ENCODE data around the gene HNRNPF.
"Not testable (repeated sequence)": the region's sequence is repeated elsewhere in the genome, so short reads cannot be mapped to it uniquely, and the experiment has no call there.

Gene HNRNPF, protein sequence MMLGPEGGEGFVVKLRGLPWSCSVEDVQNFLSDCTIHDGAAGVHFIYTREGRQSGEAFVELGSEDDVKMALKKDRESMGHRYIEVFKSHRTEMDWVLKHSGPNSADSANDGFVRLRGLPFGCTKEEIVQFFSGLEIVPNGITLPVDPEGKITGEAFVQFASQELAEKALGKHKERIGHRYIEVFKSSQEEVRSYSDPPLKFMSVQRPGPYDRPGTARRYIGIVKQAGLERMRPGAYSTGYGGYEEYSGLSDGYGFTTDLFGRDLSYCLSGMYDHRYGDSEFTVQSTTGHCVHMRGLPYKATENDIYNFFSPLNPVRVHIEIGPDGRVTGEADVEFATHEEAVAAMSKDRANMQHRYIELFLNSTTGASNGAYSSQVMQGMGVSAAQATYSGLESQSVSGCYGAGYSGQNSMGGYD

DNA sequence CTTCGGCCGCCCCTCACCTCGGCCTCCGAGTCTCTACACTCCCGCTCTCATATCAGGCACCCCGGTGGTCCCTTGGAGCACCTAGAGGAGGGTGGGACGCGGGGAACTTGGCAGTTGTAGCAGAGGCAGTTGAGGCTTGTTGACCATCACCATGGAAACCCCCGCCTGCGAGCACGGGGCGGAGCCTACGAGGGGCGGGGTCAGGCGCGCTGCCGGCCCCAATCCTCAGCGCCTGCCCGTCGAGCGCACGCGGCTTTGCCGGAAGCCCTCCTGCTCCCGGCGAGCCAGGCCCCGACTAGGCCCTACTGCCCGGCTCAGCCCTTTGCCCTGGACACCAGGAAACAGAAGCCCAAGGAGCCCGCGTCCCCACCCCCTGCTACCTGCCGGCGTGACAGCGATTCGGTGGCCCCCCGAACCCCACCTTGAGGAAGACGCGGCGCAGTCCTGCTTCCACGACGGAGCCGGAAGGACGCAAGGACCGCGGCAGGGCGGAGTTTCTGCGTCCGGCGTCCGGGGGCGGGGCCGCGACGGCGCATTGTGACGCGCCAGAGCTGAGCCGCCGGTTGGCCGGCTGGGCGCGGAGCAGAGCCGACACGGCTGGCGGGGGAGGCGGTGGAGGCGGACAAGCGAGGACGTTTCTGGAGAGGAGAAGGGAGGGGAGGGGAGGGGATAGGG lies at the start of gene HNRNPF:
TSS of gene HNRNPF (minus strand) at position 477 of the 675 bp plus-strand sequence. CDS start 21,302 bp downstream, outside the sequence.
- H3K27me3 ChIP-seq (ENCODE audit: control insufficient read depth in 5 of 5, insufficient read depth in 4 of 5, low read length in 5 of 5) = no peaks in the 10 kb centered on the region
- peaks cover 3 to 53% (median 33%) of the 10 kb centered on the region in 5 donors for H3K4me1 ChIP-seq (ENCODE audit: control insufficient read depth in 5 of 5, insufficient read depth in 5 of 5, low read length in 5 of 5)
- H3K9ac ChIP-seq (ENCODE audit: low read length in 5 of 5) = peak within 1 kb of the TSS in 4 of 5 donors; percentile 92 to 99 (median 96)
- peaks cover 0 to under 1% (median 0%) of the 10 kb centered on the region in 5 donors for H3K36me3 ChIP-seq (ENCODE audit: control insufficient read depth in 5 of 5, insufficient read depth in 5 of 5, low read length in 5 of 5)
- no peaks in the 10 kb centered on the region for H3K9me3 ChIP-seq (ENCODE audit: control insufficient read depth in 5 of 5, low read length in 5 of 5)
- H3K27ac ChIP-seq (ENCODE audit: low read depth, low read length) = peak within 1 kb of the TSS; percentile 99
- H3K4me3 ChIP-seq (ENCODE audit: low read depth in 1 of 5, low read length in 5 of 5) = peak within 1 kb of the TSS; percentile 78 to 90 (median 82)

DNA sequence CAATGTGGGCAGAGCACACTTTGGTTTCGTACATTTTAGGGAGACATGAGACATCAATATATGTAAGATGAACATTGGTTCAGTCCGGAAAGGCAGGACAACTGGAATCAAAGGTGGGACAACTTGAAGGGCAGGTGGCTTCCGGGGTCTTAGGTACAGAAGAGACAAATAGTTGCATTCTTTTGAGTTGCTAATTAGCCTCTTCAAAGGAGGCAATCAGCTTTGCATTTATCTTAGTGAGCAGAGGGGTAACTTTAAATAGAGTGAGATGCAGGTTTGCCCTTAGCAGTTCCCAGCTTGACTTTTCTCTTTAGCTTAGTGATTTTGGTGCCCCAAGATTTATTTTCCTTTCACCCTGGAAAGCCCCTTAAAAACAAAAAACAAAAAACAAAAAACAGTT lies 49.2 kb upstream of the HNRNPF start:
- Histone ChIP-seq H3K4me3 (ENCODE audit: low read depth in 1 of 5, low read length in 5 of 5) (no peak overlapping the region), H3K36me3 (ENCODE audit: control insufficient read depth in 5 of 5, insufficient read depth in 5 of 5, low read length in 5 of 5) (no peaks in the 10 kb centered on the region), H3K27ac (ENCODE audit: low read depth, low read length) (no peak overlapping the region), H3K9ac (ENCODE audit: low read length in 5 of 5) (no peak overlapping the region), H3K4me1 (ENCODE audit: control insufficient read depth in 5 of 5, insufficient read depth in 5 of 5, low read length in 5 of 5) (peaks cover 0 to 25% (median 17%) of the 10 kb centered on the region in 5 donors), H3K9me3 (ENCODE audit: control insufficient read depth in 5 of 5, low read length in 5 of 5) (no peaks in the 10 kb centered on the region), H3K27me3 (ENCODE audit: control insufficient read depth in 5 of 5, insufficient read depth in 4 of 5, low read length in 5 of 5) (no peaks in the 10 kb centered on the region)

DNA sequence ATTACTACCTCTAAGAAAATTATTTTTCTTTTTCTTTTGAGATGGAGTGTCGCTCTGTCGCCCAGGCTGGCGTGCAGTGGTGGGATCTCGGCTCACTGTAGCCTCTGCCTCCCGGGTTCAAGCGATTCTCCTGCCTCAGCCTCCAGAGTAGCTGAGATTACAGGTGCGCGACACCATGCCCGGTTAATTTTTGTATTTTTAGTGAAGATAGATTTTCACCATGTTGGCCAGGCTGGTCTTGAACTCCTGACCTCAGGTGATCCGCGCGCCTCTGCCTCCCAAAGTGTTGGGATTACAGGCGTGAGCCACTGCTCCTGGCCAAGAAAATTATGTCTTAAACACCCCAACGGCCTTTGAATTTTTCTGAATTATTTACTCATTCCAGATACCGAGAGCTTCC lies 47.6 kb upstream of the HNRNPF start:
- H3K36me3 ChIP-seq (ENCODE audit: control insufficient read depth in 5 of 5, insufficient read depth in 5 of 5, low read length in 5 of 5); H3K27me3 ChIP-seq (ENCODE audit: control insufficient read depth in 5 of 5, insufficient read depth in 4 of 5, low read length in 5 of 5); H3K9me3 ChIP-seq (ENCODE audit: control insufficient read depth in 5 of 5, low read length in 5 of 5); H3K4me3 ChIP-seq (ENCODE audit: low read depth in 1 of 5, low read length in 5 of 5): not testable (repeated sequence)
- Histone ChIP-seq H3K27ac (ENCODE audit: low read depth, low read length) (peak overlapping the region; percentile 83), H3K9ac (ENCODE audit: low read length in 5 of 5) (peak overlapping the region in 3 of 5 donors; percentile 44 to 85 (median 81)), H3K4me1 (ENCODE audit: control insufficient read depth in 5 of 5, insufficient read depth in 5 of 5, low read length in 5 of 5) (peaks cover 0 to 28% (median 21%) of the 10 kb centered on the region in 5 donors)

DNA sequence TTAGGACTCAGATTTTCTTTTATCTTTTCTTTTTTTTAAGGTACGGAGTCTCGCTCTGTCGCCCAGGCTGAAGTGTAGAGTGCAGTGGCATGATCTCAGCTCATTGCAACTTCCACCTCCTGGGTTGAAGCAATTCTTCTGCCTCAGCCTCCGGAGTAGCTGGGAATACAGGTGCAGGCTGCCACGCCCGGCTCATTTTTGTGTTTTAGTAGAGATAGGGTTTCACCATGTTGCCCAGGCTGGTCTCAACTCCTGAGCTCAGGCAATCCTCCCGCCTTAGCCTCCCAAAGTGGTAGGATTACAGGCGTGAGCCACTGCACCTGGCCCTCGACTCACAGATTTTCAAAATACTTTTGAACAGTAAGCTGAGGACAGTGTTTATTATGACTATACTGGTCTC lies 45.0 kb upstream of the HNRNPF start:
- H3K27me3 ChIP-seq (ENCODE audit: control insufficient read depth in 5 of 5, insufficient read depth in 4 of 5, low read length in 5 of 5); H3K4me3 ChIP-seq (ENCODE audit: low read depth in 1 of 5, low read length in 5 of 5); H3K27ac ChIP-seq (ENCODE audit: low read depth, low read length); H3K9me3 ChIP-seq (ENCODE audit: control insufficient read depth in 5 of 5, low read length in 5 of 5); H3K36me3 ChIP-seq (ENCODE audit: control insufficient read depth in 5 of 5, insufficient read depth in 5 of 5, low read length in 5 of 5); H3K9ac ChIP-seq (ENCODE audit: low read length in 5 of 5): not testable (repeated sequence)
- peaks cover 0 to 28% (median 21%) of the 10 kb centered on the region in 5 donors for H3K4me1 ChIP-seq (ENCODE audit: control insufficient read depth in 5 of 5, insufficient read depth in 5 of 5, low read length in 5 of 5)

DNA sequence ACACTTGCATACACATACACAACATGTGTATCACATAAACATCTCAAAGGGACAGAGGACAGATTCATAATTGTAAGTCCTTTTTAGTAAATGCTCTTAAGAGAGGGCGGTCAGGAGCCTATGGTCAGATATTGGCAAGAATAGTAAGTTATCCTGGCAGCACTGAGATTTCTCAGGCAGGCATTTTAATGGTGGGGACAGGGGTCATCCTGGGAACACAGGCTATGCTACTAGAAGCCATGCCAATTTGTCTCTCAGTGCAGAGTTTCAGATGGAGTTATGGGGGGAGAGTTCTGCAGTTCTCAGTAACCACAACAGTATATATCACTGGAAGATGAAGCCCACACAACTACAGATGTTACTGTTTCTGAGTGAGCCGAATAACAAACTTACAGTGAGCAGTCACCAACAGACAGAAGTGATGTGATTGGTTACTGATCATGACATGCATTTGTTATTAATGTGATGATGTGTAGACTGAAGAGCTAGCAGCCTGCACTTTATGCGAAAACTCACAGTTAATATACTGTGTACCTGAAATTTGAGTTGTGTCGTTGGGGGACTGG lies 44.4 kb upstream of the HNRNPF start:
- Histone ChIP-seq H3K9me3 (ENCODE audit: control insufficient read depth in 5 of 5, low read length in 5 of 5) (no peaks in the 10 kb centered on the region), H3K27ac (ENCODE audit: low read depth, low read length) (no peak overlapping the region), H3K9ac (ENCODE audit: low read length in 5 of 5) (no peak overlapping the region), H3K4me3 (ENCODE audit: low read depth in 1 of 5, low read length in 5 of 5) (no peak overlapping the region), H3K4me1 (ENCODE audit: control insufficient read depth in 5 of 5, insufficient read depth in 5 of 5, low read length in 5 of 5) (peaks cover 0 to 28% (median 21%) of the 10 kb centered on the region in 5 donors), H3K36me3 (ENCODE audit: control insufficient read depth in 5 of 5, insufficient read depth in 5 of 5, low read length in 5 of 5) (no peaks in the 10 kb centered on the region), H3K27me3 (ENCODE audit: control insufficient read depth in 5 of 5, insufficient read depth in 4 of 5, low read length in 5 of 5) (no peaks in the 10 kb centered on the region)

DNA sequence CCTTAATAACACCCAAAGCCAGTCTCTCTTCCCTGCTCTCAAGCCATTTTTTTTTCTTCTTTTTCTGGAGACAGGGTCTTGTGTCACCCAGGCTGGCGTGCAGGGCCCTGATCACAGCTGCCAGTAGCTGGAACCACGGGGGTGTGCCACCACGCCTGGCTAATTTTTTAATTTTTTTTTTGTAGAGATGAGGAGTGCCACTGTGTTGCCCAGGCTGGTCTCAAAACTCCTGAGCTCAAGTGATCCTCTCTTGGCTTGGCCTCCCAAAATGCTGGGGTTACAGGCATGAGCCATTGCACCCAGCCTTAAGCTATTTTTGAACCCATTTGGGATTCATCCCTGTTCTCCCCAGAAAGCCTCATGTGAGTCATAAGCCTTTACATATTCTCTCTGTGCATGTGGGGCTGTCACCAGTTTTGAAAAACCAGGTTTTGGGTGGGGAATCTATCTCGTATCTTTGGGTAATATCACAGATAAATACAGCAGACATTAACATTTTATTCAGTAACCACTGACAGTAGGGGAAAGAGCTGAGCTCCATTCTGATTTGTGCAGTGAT lies 43.4 kb upstream of the HNRNPF start:
- Histone ChIP-seq H3K4me1 (ENCODE audit: control insufficient read depth in 5 of 5, insufficient read depth in 5 of 5, low read length in 5 of 5) (peaks cover 0 to 28% (median 21%) of the 10 kb centered on the region in 5 donors), H3K27ac (ENCODE audit: low read depth, low read length) (no peak overlapping the region), H3K9ac (ENCODE audit: low read length in 5 of 5) (no peak overlapping the region), H3K27me3 (ENCODE audit: control insufficient read depth in 5 of 5, insufficient read depth in 4 of 5, low read length in 5 of 5) (no peaks in the 10 kb centered on the region), H3K36me3 (ENCODE audit: control insufficient read depth in 5 of 5, insufficient read depth in 5 of 5, low read length in 5 of 5) (no peaks in the 10 kb centered on the region), H3K4me3 (ENCODE audit: low read depth in 1 of 5, low read length in 5 of 5) (no peak overlapping the region), H3K9me3 (ENCODE audit: control insufficient read depth in 5 of 5, low read length in 5 of 5) (no peaks in the 10 kb centered on the region)

DNA sequence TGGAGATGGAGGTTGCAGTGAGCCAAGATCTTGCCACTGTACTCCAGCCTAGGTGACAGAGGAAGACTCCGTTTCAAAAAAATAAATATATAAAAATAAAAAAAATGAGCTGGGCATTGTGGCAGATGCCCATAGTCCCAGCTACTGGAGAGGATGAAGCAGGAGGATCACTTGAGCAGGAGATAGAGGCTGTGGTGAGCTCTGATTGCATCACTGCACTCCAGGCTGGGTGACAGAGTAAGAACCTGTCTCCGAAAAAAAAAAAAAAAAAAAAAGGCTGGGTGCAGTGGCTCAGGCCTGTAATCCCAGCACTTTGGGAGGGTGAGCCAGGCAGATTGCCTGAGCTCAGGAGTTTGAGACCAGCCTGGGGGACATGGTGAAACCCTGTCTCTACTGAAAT lies 39.8 kb upstream of the HNRNPF start:
- Histone ChIP-seq H3K27me3 (ENCODE audit: control insufficient read depth in 5 of 5, insufficient read depth in 4 of 5, low read length in 5 of 5) (no peaks in the 10 kb centered on the region), H3K4me1 (ENCODE audit: control insufficient read depth in 5 of 5, insufficient read depth in 5 of 5, low read length in 5 of 5) (peaks cover 0 to 8% (median 3%) of the 10 kb centered on the region in 5 donors), H3K9me3 (ENCODE audit: control insufficient read depth in 5 of 5, low read length in 5 of 5) (no peaks in the 10 kb centered on the region), H3K36me3 (ENCODE audit: control insufficient read depth in 5 of 5, insufficient read depth in 5 of 5, low read length in 5 of 5) (no peaks in the 10 kb centered on the region), H3K9ac (ENCODE audit: low read length in 5 of 5) (no peak overlapping the region), H3K4me3 (ENCODE audit: low read depth in 1 of 5, low read length in 5 of 5) (no peak overlapping the region), H3K27ac (ENCODE audit: low read depth, low read length) (no peak overlapping the region)

DNA sequence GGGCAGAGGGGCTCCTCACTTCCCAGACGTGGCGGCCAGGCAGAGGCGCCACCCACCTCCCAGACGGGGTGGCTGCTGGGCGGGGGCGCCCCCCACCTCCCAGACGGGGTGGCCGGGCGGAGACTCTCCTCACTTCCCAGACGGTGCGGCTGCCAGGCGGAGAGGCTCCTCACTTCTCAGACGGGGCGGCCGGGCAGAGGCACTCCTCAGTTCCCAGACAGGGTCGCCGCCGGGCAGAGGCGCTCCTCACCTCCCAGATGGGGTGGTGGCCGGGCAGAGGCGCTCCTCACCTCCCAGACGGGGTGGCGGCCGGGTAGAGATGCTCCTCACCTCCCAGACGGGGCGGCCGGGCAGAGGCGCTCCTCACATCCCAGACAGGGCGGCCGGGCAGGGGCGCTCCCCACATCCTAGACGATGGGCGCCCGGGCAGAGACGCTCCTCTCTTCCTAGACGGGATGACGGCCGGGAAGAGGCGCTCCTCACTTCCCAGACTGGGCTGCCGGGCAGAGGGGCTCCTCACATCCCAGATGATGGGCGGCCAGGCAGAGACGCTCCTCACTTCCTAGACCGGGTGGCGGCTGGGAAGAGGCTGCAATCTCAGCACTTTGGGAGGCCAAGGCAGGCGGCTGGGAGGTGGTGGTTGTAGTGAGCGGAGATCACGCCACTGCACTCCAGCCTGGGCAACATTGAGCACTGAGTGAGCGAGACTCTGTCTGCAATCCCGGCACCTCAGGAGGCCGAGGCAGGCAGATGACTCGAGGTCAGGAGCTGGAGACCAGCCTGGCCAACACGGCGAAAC lies 37.4 kb upstream of the HNRNPF start:
- not testable (repeated sequence) for H3K36me3 ChIP-seq (ENCODE audit: control insufficient read depth in 5 of 5, insufficient read depth in 5 of 5, low read length in 5 of 5); H3K27me3 ChIP-seq (ENCODE audit: control insufficient read depth in 5 of 5, insufficient read depth in 4 of 5, low read length in 5 of 5); H3K9ac ChIP-seq (ENCODE audit: low read length in 5 of 5); H3K9me3 ChIP-seq (ENCODE audit: control insufficient read depth in 5 of 5, low read length in 5 of 5); H3K27ac ChIP-seq (ENCODE audit: low read depth, low read length); H3K4me1 ChIP-seq (ENCODE audit: control insufficient read depth in 5 of 5, insufficient read depth in 5 of 5, low read length in 5 of 5); H3K4me3 ChIP-seq (ENCODE audit: low read depth in 1 of 5, low read length in 5 of 5)

DNA sequence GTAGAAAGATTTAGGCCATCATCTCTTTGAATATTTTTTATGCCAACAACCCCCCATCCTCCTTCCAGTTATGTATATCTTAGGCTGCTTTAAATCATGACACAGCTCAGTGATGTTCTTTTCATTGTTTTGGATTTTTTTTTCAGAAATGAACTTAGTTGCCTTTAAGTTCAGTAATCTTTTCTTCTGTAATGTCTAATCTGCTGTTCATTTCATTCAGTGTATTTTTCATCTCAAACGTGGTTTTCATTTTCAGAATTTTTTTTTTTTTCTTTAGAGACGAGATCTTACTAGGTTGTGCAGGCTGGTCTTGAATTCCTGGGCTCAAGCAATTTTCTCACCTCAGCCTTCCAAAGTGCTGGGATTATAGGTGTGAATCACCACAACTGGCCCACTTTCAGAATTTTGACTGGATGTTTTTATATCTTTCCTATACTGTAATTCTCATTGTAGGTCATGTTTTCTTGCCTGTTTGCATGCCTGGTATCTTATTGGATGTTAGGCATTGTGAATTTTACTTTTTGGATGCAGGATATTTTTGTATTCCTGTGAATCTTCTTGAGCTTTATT lies 36.0 kb upstream of the HNRNPF start:
- no peak overlapping the region for H3K27ac ChIP-seq (ENCODE audit: low read depth, low read length)

More for the DNA sequence above, 36.0 kb upstream of the HNRNPF start:
- H3K27me3 ChIP-seq (ENCODE audit: control insufficient read depth in 5 of 5, insufficient read depth in 4 of 5, low read length in 5 of 5) = no peaks in the 10 kb centered on the region
- no peak overlapping the region for H3K9ac ChIP-seq (ENCODE audit: low read length in 5 of 5)
- H3K36me3 ChIP-seq (ENCODE audit: control insufficient read depth in 5 of 5, insufficient read depth in 5 of 5, low read length in 5 of 5) = no peaks in the 10 kb centered on the region
- H3K4me3 ChIP-seq (ENCODE audit: low read depth in 1 of 5, low read length in 5 of 5) = no peak overlapping the region
- no peaks in the 10 kb centered on the region for H3K9me3 ChIP-seq (ENCODE audit: control insufficient read depth in 5 of 5, low read length in 5 of 5)
- no peaks in the 10 kb centered on the region for H3K4me1 ChIP-seq (ENCODE audit: control insufficient read depth in 5 of 5, insufficient read depth in 5 of 5, low read length in 5 of 5)

Measured in subcutaneous abdominal adipose tissue (tissue), 5 donors.